Ishikawa (cell line): Measurements from ENCODE around the gene PIH1D1.

Experiments
- CEBPB ChIP-seq: IDR thresholded peaks from 2 replicates; pipeline ENCODE4 v1.6.1; 2012
- CREB1 ChIP-seq: IDR thresholded peaks from 2 replicates; pipeline ENCODE4 v1.6.1; 2012; ENCODE audit warnings: low read depth
- EGR1 ChIP-seq: IDR thresholded peaks from 2 replicates; pipeline ENCODE4 v1.6.1; 2012
- EP300 ChIP-seq: IDR thresholded peaks from 2 replicates; pipeline ENCODE4 v1.6.1; 2012; ENCODE audit warnings: borderline replicate concordance
- FOXM1 ChIP-seq: IDR thresholded peaks from 2 replicates; pipeline ENCODE4 v1.6.1; 2012; ENCODE audit warnings: low read depth, borderline replicate concordance
- MAX ChIP-seq: IDR thresholded peaks from 2 replicates; pipeline ENCODE4 v1.6.1; 2012
- NFIC ChIP-seq: IDR thresholded peaks from 2 replicates; pipeline ENCODE4 v1.6.1; 2012
- RAD21 ChIP-seq: IDR thresholded peaks from 2 replicates; pipeline ENCODE4 v1.6.1; 2012; ENCODE audit warnings: low read depth
- TAF1 ChIP-seq: IDR thresholded peaks from 2 replicates; pipeline ENCODE4 v1.6.1; 2012; ENCODE audit warnings: low read depth, mild to moderate bottlenecking
- TCF12 ChIP-seq: IDR thresholded peaks from 2 replicates; pipeline ENCODE4 v1.6.1; 2012; ENCODE audit warnings: low read depth
- TEAD4 ChIP-seq: IDR thresholded peaks from 2 replicates; pipeline ENCODE4 v1.6.1; 2012
- YY1 ChIP-seq: IDR thresholded peaks from 2 replicates; pipeline ENCODE4 v1.6.1; 2012; ENCODE audit warnings: low read depth
- ZBTB7A ChIP-seq: IDR thresholded peaks from 2 replicates; pipeline ENCODE4 v1.6.1; 2012; ENCODE audit warnings: low read depth
- TF ChIP-seq, protein P1 (sequence below): IDR thresholded peaks from 2 replicates; pipeline ENCODE4 v1.6.1; 2012
- TF ChIP-seq, protein P2 (sequence below): IDR thresholded peaks from 2 replicates; pipeline ENCODE4 v1.6.1; 2012; ENCODE audit warnings: low read depth, mild to moderate bottlenecking

The PIH1D1 gene

GRCh38 chr19:49468199-49468598 lies 16.6 kb upstream of the PIH1D1 start:
- no peak for TF ChIP-seq MAX
- TF ChIP-seq, protein P1, sequence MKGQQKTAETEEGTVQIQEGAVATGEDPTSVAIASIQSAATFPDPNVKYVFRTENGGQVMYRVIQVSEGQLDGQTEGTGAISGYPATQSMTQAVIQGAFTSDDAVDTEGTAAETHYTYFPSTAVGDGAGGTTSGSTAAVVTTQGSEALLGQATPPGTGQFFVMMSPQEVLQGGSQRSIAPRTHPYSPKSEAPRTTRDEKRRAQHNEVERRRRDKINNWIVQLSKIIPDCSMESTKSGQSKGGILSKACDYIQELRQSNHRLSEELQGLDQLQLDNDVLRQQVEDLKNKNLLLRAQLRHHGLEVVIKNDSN: peak; percentile 82

GRCh38 chr19:49465371-49465770 lies 13.8 kb upstream of the PIH1D1 start:
- TF ChIP-seq CREB1: no peak
- TF ChIP-seq, protein P2, sequence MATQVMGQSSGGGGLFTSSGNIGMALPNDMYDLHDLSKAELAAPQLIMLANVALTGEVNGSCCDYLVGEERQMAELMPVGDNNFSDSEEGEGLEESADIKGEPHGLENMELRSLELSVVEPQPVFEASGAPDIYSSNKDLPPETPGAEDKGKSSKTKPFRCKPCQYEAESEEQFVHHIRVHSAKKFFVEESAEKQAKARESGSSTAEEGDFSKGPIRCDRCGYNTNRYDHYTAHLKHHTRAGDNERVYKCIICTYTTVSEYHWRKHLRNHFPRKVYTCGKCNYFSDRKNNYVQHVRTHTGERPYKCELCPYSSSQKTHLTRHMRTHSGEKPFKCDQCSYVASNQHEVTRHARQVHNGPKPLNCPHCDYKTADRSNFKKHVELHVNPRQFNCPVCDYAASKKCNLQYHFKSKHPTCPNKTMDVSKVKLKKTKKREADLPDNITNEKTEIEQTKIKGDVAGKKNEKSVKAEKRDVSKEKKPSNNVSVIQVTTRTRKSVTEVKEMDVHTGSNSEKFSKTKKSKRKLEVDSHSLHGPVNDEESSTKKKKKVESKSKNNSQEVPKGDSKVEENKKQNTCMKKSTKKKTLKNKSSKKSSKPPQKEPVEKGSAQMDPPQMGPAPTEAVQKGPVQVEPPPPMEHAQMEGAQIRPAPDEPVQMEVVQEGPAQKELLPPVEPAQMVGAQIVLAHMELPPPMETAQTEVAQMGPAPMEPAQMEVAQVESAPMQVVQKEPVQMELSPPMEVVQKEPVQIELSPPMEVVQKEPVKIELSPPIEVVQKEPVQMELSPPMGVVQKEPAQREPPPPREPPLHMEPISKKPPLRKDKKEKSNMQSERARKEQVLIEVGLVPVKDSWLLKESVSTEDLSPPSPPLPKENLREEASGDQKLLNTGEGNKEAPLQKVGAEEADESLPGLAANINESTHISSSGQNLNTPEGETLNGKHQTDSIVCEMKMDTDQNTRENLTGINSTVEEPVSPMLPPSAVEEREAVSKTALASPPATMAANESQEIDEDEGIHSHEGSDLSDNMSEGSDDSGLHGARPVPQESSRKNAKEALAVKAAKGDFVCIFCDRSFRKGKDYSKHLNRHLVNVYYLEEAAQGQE: no peak

DNA sequence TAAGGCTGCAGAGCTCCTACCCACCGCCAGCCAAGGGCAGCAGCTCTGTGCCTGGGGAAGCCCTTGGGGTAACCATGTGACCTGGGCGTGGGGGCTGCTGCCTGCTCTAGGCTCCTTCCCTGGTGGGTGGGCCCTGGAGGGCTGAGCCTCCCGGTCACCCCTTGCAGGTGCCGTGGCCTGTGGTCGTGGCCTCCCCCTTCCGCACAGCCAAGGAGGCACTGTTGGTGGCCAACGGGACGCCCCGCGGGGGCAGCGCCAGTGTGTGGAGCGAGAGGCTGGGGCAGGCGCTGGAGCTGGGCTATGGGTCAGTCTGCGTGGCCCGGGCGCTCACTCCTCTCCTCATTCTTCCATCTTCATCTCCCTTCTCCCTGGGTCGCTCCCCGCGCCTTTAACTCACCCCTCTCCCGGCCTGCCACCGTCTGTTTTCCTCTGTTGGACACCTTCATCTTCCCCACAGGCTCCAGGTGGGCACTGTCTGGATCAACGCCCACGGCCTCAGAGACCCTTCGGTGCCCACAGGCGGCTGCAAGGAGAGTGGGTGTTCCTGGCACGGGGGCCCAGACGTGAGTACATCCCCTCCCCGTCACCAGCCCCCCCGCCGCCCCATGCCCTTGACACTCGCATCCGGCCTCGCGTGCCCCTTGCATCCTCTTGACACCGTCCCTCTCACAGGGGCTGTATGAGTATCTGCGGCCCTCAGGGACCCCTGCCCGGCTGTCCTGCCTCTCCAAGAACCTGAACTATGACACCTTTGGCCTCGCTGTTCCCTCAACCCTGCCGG lies 12.5 kb upstream of the PIH1D1 start:
- no peak for TF ChIP-seq TAF1
- TF ChIP-seq MAX: no peak
- TF ChIP-seq TEAD4: no peak
- TF ChIP-seq RAD21: no peak
- no peak for TF ChIP-seq CREB1
- TF ChIP-seq NFIC: no peak
- no peak for TF ChIP-seq ZBTB7A
- TF ChIP-seq EGR1: no peak
- TF ChIP-seq TCF12: no peak

DNA sequence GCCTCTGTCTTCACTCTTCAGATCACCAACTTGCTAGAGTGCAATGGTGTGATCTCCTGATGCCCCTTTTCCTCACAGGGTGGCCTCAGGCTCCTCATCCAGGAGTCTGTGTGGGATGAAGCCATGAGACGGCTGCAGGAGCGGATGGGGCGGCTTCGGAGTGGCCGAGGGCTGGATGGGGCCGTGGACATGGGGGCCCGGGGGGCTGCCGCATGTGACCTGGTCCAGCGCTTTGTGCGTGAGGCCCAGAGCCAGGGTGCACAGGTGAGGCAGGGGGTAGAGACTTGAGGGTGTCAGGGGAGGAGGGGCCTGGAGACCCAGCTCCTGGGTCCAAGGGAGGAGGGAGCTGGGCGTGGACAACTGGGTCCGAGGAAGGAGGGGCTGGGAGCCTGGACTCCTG lies 10.9 kb upstream of the PIH1D1 start:
- TF ChIP-seq RAD21: no peak

DNA sequence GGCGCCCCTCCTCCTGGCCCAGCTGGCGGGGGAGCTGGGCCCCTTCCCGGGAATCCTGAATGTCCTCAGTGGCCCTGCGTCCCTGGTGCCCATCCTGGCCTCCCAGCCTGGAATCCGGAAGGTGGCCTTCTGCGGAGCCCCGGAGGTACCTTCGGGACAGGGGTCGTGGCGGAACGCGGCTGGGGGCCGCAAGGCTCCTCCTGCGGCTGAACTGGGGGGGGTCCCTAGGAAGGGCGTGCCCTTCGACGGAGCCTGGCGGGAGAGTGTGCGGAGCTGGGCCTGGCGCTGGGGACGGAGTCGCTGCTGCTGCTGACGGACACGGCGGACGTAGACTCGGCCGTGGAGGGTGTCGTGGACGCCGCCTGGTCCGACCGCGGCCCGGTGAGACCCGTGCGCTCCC lies 10.0 kb upstream of the PIH1D1 start:
- TF ChIP-seq, protein P1: no peak
- TF ChIP-seq YY1: no peak

GRCh38 chr19:49459388-49459787 lies 7.8 kb upstream of the PIH1D1 start:
- TF ChIP-seq CREB1 (no peak), NFIC (no peak), TAF1 (no peak), MAX (no peak), RAD21 (no peak), ZBTB7A (no peak), CEBPB (no peak), TEAD4 (no peak), TCF12 (no peak), EGR1 (no peak)
- TF ChIP-seq, protein P1: no peak

DNA sequence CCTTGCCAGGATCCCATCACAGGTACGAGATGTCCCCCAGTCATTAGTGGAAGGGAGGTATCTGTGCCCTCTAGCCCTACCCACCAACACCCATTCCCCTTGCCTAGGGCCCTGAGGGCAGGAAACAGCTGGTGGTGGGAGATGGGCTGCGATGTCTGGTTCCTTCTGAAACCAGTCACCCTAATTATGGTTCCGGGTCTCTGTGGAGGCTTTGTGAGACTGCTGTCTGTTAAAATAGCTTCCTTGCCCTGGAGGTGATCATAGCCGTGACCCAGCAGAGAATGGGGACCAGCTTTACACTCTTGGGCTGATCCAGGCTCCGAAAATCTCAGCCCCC lies 6.9 kb upstream of the PIH1D1 start:
- no peak for TF ChIP-seq FOXM1
- TF ChIP-seq, protein P1: no peak
- no peak for TF ChIP-seq TAF1
- TF ChIP-seq RAD21: no peak

- TF ChIP-seq EGR1: no peak
- no peak for TF ChIP-seq NFIC
- no peak for TF ChIP-seq YY1
These were observed 4.7 kb upstream of the PIH1D1 start for GRCh38 chr19:49456326-49456725.

DNA sequence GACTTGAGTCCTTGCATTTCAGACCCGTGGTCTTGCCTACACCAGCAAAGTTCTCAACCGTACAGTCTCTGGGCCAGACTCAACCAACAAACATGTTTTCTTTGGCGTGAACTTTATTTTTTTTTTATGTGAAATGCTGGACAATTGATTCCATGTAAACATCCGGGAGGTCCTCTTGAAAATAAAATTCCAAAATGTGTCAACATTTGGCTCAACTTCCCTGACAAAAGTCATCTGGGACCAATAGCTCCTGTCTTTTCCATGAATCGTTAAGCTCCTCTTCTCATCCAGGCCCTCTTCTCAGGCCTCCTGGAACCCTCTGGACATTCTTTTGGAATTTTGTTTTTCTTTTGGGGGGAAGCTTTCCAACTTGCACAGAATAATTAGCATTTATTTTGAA lies 4.2 kb upstream of the PIH1D1 start:
- TF ChIP-seq EP300 (no peak), TAF1 (no peak), FOXM1 (no peak), EGR1 (no peak), MAX (no peak), CREB1 (no peak), YY1 (no peak), CEBPB (no peak), NFIC (no peak), TEAD4 (no peak), TCF12 (no peak), ZBTB7A (no peak)
- TF ChIP-seq, protein P1: no peak
